Stimulated activated CD4-positive, alpha-beta T cell treated with anti-CD3 and anti-CD28 coated beads, Interleukin-1b, Interleukin-23, amount 100 ng/mL, for 1 hour (primary cell): ENCODE data around the gene GSC2.
A peak's percentile ranks its signal among the peaks of the same experiment; 100 is the strongest.

Source experiments
- DNase-seq, 2 donors: peaks; one replicate each; pipeline ENCODE4 v3.0.0-alpha.2; 2020; ENCODE audit warnings: low read depth in 2 of 2

The GSC2 gene

GRCh38 chr22:19134176-19134831 lies 15.8 kb downstream of the GSC2 start:
- no peak for DNase-seq

GRCh38 chr22:19133561-19133960 lies 16.5 kb downstream of the GSC2 start:
- DNase-seq, result no peak

- no peak for DNase-seq
These were observed 17.2 kb downstream of the GSC2 start for GRCh38 chr22:19132693-19133400.

- DNase-seq, result no peak
These were observed 17.9 kb downstream of the GSC2 start for GRCh38 chr22:19132153-19132552.

- DNase-seq, result no peak
These were observed 18.4 kb downstream of the GSC2 start for GRCh38 chr22:19131685-19132015.

- no peak for DNase-seq
These were observed 19.0 kb downstream of the GSC2 start, which contains the start of gene TSSK2 for GRCh38 chr22:19130959-19131684. TSS of gene TSSK2 (plus strand) at chr22:19131308. CDS start at chr22:19131400, 92 bp downstream.

- no peak for DNase-seq
These were observed 20.2 kb downstream of the GSC2 start for GRCh38 chr22:19129871-19130270.

- DNase-seq, result no peak
These were observed 21.0 kb downstream of the GSC2 start for GRCh38 chr22:19128946-19129727.

GRCh38 chr22:19128009-19128401 lies 22.1 kb downstream of the GSC2 start:
- no peak for DNase-seq

GRCh38 chr22:19127329-19128008 lies 22.6 kb downstream of the GSC2 start:
- DNase-seq, result no peak

- DNase-seq, result no peak
These were observed 23.5 kb downstream of the GSC2 start for GRCh38 chr22:19126309-19127273.

- no peak for DNase-seq
These were observed 24.4 kb downstream of the GSC2 start for GRCh38 chr22:19125474-19126308.

GRCh38 chr22:19125011-19125410 lies 25.1 kb downstream of the GSC2 start:
- DNase-seq, result no peak

GRCh38 chr22:19124377-19124776 lies 25.7 kb downstream of the GSC2 start:
- DNase-seq, result no peak

- DNase-seq, result no peak
These were observed 26.2 kb downstream of the GSC2 start for GRCh38 chr22:19123936-19124335.

GRCh38 chr22:19122752-19123492 lies 27.2 kb downstream of the GSC2 start:
- DNase-seq, result no peak

GRCh38 chr22:19122143-19122751 lies 27.8 kb downstream of the GSC2 start, which contains the start of gene DGCR2:
TSS of gene DGCR2 (minus strand) at chr22:19122412. CDS start at chr22:19122206, 206 bp downstream.
- DNase-seq, result peak; percentile 93 to 94

GRCh38 chr22:19121631-19122142 lies 28.4 kb downstream of the GSC2 start:
- DNase-seq, result no peak
